Epithelial cell of prostate (primary cell): Measurements from ENCODE around the gene FOS.

Experiments
- DNase-seq: peaks from one replicate; pipeline ENCODE4 v3.0.0-alpha.2; 2011; ENCODE audit warnings: low read depth, low spot score
- H3K27ac ChIP-seq: fragments of 450-650 bp; 2 replicates; pipeline ENCODE4 v1.5.1; 2017; ENCODE audit warnings: mild to moderate bottlenecking

FOS gene

DNA sequence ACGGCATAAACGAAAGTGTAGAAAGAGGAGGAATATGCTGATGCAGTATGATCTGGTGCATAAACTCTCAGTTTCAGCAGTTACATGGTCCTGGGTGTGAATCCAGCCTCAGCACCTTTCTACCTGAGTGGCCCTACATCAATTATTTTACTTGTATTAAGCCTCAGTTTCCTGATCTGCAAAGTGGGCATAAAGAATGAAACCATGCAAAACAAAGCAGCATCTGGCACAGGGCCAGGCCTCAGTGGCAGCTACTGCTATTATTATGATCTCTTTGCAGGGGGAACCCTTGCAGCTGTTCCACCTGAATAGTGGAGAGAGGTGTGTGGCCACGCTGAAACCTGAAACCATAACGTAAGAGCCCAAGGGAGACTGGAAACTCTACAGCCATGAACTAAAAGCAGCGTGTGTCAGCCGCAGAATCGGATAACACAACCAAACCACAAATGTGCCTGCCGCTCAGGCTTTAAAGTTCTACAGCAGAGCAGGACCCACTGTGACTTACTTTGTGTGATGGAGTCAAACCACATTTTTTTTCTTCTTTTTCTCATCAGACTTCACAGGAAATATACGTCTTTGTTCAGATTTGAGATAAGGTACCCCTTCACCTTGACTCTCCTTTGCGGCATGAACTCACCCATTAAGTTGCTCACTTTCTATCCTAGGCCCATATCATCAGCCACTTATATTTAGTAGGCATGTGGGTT, 29.2 kb upstream of the FOS start:
- no peak overlapping the region for H3K27ac ChIP-seq
- DNase-seq = no peak

DNA sequence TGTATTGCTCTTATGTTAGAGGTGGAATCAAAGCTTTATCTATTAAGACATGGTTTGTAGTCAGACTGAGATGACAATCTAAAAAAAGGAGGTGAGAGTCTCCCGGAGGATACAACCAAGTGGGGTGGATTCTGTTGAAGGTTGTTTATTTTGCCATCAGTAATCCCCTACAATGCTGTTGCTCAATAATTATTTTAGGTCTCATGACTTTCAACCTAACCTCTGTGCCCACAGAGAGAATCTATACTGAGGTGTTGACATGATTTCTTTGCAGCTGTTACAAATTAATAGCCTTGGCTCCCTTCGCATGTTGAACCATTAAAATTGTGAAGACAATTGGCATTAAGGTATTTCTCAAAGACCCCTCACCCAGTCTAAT, 28.7 kb upstream of the FOS start:
- no peak for DNase-seq
- no peak overlapping the region for H3K27ac ChIP-seq

DNA sequence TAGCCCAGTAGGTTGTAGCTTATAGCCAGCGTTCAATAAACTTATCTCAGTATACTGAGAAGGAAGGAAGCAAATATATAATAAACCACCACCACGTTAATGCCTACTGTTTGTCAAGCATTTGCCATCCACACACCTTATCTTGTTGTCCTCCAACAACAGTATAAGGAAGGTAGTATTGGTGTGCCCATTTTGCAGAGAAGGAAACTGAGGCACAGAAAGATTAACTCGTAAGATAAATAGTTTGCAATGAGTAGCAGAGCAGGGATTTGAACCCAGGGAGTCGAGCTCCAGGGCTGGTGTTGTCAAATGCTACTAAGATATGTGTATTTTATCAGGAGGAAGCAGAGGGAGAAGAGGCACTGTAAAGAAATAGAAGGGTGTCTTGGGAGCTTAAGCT, 27.8 kb upstream of the FOS start:
- H3K27ac ChIP-seq = no peak overlapping the region
- DNase-seq = no peak

GRCh38 chr14:75252254-75252837, 26.3 kb upstream of the FOS start:
- DNase-seq = peak; percentile 90
- H3K27ac ChIP-seq = peak overlapping the region; percentile 98

- peak overlapping the region; percentile 98 for H3K27ac ChIP-seq
- DNase-seq = peak; percentile 96
These were observed 24.2 kb upstream of the FOS start for GRCh38 chr14:75254381-75254822.

DNA sequence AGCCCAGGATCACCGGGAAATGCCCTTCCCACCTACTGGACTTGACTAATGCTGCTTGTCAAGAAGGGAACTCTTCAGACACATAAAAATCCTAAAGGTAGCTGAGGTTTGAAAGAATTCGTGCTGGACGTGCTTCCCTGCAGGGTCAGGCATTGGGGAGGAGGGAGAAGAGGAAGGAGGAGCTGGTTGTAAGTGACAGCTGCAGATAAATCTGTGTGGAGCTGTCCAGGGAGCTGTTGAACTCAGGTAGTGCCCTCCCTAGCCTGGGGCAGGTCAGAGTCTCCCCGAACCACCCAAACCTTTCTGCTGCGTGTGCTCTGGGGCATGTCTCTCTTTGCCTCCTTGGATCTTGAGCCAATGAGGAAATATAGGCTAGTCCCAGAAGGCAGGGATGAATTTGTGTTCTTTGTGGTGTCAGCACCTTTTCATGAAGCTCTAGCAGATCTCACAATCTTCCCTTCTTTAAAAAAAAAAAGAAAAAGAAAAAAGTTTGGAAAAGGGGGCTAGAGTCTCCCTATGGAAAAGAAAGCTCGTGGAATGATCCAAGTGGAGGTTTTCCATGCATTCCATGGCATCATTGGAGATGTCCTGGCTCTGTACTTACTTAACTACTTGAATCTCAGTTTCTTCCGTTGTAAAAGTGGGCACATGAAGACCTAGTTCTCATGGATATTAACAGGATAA, 23.6 kb upstream of the FOS start:
- peak overlapping the region; percentile 98 for H3K27ac ChIP-seq
- peak; percentile 89 for DNase-seq

DNA sequence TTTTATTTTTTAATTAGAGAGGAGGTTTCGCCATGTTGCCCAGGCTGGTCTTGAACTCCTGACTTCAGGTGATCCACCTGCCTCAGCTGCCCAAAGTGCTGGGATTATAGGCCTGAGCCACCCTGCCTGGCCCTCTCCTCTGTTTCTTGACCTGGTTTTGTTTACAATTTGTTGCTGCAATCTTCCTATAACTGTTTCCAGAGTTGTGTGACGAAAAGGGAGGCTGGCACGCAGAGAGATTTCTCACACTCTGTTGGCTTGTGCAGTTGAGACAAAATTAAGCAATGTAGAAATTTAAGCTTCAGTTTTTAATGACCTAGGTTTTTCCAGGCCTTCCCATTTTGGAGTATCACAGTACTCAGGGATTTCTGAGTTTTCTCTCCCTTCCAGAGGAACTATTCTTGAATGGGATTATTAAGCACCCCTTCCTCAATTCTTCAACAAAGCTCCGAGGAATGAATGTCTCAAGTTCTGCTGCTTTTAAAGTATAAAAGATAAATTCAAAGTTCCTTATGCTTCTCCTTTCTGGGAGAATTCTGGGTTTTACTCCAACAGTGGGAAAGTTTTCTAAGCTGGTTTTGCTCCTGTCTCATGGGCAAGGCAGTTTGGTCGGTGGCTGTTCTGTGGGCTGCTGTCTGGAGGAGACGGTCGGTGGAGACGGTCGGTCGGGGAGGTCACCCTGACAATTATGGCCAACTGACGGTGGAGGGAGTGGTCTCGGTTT, 20.4 kb upstream of the FOS start:
- no peak for DNase-seq
- peak overlapping the region; percentile 98 for H3K27ac ChIP-seq

DNA sequence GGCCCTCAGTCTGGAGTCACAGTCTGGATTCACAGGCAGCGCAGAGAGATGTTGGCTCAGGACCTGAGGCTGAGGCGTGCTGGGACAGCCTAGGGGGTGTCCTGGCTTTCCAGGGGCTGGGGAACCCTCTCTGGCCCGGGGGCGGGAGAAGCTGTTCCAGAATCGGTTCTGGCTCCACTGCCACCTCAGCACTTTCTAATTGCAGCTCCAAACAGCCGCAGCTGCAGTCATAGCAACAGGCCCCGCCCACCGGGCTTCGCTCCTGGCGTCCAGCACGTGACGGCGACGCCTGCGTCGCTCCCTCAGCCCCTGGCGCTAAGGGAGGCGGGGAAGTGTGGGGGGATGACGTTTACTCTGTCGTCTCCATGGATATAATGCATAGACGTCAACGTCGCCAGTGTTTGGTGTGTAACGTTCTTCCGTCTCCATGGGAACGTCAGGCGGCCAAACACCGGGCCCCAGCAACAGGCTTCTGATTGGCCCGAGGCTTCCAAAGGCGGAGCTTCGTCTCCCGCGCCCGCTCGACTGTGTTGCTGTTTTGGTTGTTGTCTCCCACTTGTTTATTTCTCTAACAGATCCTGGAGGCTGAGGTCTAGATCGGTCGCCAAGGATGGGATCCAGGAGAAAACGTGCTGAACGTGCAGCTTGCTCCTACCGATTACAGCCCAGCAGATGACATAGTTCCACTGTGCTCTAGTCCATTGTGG, 19.7 kb upstream of the FOS start:
- H3K27ac ChIP-seq = peak overlapping the region; percentile 98
- peak; percentile 97 for DNase-seq

GRCh38 chr14:75259510-75259855, 19.1 kb upstream of the FOS start:
- no peak for DNase-seq
- H3K27ac ChIP-seq = peak overlapping the region; percentile 98

- peak overlapping the region; percentile 98 for H3K27ac ChIP-seq
- DNase-seq = no peak
These were observed 18.4 kb upstream of the FOS start for GRCh38 chr14:75260025-75260763.

DNA sequence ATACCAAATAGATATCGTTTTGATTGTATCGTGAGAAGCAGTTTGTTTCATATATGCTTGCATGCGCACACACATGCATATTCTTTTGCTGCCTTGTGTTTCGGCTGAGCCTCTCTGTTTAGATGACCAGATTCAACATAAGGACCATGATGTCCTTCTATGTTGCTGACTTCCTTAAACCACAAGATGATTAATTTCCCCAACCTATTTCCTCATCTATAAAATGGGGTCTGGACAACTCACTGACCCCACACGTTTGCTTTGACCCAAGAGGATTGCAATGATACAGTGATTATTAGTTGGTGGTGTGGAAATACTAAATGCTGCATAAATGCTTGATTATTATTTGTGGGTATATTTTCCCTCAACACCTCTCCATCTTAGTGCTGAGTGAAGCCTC, 16.8 kb upstream of the FOS start:
- DNase-seq = no peak
- no peak overlapping the region for H3K27ac ChIP-seq

DNA sequence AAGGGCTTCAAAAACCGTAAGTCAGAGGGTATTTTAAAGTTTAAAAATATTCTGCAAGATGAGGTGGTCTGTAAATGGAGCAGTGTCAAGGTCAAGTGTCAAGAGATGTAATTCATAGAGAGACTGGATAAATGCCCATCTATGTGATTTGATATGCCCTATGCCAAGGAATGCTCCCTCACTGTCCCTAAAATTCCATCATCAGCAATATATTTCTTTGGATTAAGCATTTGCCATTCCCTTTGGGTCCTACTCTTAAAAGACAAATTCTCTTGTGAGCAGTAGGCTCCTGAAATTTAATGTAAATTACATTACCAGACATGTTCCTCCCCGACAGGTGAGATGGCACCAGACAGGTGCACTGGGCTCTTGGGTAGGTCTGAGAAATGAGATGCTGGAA, 16.0 kb upstream of the FOS start:
- no peak for DNase-seq
- H3K27ac ChIP-seq = no peak overlapping the region

- peak overlapping the region; percentile 6 for H3K27ac ChIP-seq
- no peak for DNase-seq
These were observed 14.6 kb upstream of the FOS start for GRCh38 chr14:75264036-75264435.

GRCh38 chr14:75267141-75267721, 11.4 kb upstream of the FOS start:
- DNase-seq = no peak
- no peak overlapping the region for H3K27ac ChIP-seq

DNA sequence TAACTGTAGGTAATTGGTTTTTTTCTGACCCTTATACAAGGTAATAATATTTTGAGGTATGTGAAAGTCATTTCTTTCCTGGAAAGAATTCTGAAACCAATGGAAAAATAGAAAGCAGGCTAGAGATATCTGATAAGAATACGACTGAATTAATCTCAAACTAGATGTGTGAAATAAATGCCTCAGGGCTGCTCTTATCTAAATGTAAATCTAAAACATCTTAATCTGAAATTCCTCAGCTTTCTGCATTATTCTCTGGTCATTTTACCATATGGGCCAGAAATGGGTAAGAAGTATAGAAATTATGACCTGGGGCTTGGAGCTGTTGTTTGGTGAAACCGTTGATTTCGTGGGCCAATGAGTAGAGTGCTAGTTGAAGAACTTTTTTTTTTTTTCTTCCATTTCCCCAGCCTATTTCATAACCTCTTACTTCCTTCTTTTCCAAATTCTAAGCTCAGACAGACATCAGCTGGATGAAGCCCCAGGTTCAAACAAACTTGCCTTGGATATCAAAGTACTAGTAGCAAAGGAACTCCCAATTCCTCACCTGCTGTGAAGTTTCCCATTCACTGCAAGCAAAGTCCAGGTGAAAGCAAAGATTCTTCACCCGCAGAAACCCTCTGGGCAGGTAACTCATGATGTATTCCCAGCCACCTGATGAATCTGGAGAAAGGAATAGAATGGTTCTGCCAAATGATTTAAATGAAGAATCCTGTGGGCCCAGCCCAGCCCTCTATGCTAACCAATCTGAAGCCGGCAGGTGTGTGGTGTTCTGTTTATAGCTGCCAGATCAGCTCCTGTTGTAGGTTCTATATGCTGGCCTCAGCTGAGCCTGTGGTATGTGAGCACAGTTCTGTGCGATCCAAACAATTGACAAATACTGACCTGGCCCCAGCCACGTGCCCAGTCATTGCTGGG, 9.7 kb upstream of the FOS start:
- no peak for DNase-seq
- no peak overlapping the region for H3K27ac ChIP-seq

- DNase-seq = no peak
- no peak overlapping the region for H3K27ac ChIP-seq
These were observed 7.1 kb upstream of the FOS start for GRCh38 chr14:75271514-75271913.

GRCh38 chr14:75273272-75274049, 5.2 kb upstream of the FOS start:
- DNase-seq = no peak
- H3K27ac ChIP-seq = no peak overlapping the region
